Calu3 (cell line): ENCODE data around the gene CLEC16A. TPM values are rescaled to one million over a fixed set of nuclear protein-coding genes. Genes with fewer than 3 reads are reported as not detected.

Experiments used
- BruUV-seq: library from RNA; stranded (reverse); fragments of 400-500 nt; replicated peaks from 2 replicates; lab custom pipeline; 2021; lab: Mats Ljungman, UMichigan
- CTCF ChIA-PET: fragments of 300-600 bp; sonication (Branson Sonifier 250); formaldehyde crosslinking; loops from one replicate; lab custom pipeline; 2022; ENCODE audit warnings: antibody characterized with exemption; lab: Charles Lee
- DNase-seq: peaks from one replicate; pipeline ENCODE4 v3.0.0; 2022
- H3K27ac Mint-ChIP-seq: one replicate; pipeline ENCODE4 v1.8.0; 2022; ENCODE audit warnings: mixed read lengths; ENCODE audit not compliant: unreplicated experiment
- H3K27me3 Mint-ChIP-seq: one replicate; pipeline ENCODE4 v1.8.0; 2022; ENCODE audit warnings: mixed read lengths; ENCODE audit not compliant: unreplicated experiment
- H3K36me3 Mint-ChIP-seq: one replicate; pipeline ENCODE4 v1.8.0; 2022; ENCODE audit warnings: mild to moderate bottlenecking, moderate library complexity, mixed read lengths; ENCODE audit not compliant: insufficient read depth, unreplicated experiment
- H3K4me1 Mint-ChIP-seq: one replicate; pipeline ENCODE4 v1.8.0; 2022; ENCODE audit warnings: mild to moderate bottlenecking, low read depth, mixed read lengths; ENCODE audit not compliant: unreplicated experiment
- H3K4me3 Mint-ChIP-seq: one replicate; pipeline ENCODE4 v1.8.0; 2022; ENCODE audit warnings: mild to moderate bottlenecking, low read depth, moderate library complexity, mixed read lengths; ENCODE audit not compliant: unreplicated experiment
- H3K9me3 Mint-ChIP-seq: one replicate; pipeline ENCODE4 v1.8.0; 2022; ENCODE audit warnings: low read depth, mixed read lengths; ENCODE audit not compliant: unreplicated experiment
- CTCF ChIP-seq: fragments of 200-600 bp; IDR thresholded peaks from one replicate; pipeline ENCODE4 v1.8.0; 2022; ENCODE audit warnings: antibody characterized with exemption; ENCODE audit not compliant: unreplicated experiment
- intact Hi-C: fragments of 100-400 bp; cut with micrococcal nuclease; formaldehyde crosslinking; loops from one replicate; pipeline ENCODE4 v1.10.0; 2022; ENCODE audit not compliant: unreplicated experiment
- total RNA-seq: library from RNA; stranded (reverse); gene quantifications from 2 replicates; pipeline ENCODE4 v1.2.3, GENCODE V29; 2022

CLEC16A gene
- total RNA-seq, 1 experiment from 2014 or later = 33.0 TPM

GRCh38 chr16:11211977-11212797, 267.8 kb downstream of the CLEC16A start:
- Mint-ChIP-seq H3K4me3 (no peak overlapping the region), H3K27ac (no peak overlapping the region), H3K9me3 (peaks cover 2% of the 10 kb centered on the region), H3K36me3 (peaks cover 12% of the 10 kb centered on the region), H3K27me3 (peaks cover 25% of the 10 kb centered on the region), H3K4me1 (peaks cover 1% of the 10 kb centered on the region)
- no peak for DNase-seq
- CTCF ChIA-PET = interaction anchor here (1.0 kb wide), 1 partner anchor 23 kb away, joined by 6 read pairs; no protein-coding TSS in a partner anchor
- intact Hi-C loops = no loop called here
- BruUV-seq = no TSS peak
- TF ChIP-seq CTCF = no peak

- H3K4me1 Mint-ChIP-seq = no peaks in the 10 kb centered on the region
- CTCF ChIA-PET = interaction anchor here (0.7 to 1.0 kb wide), 2 partner anchors 24 to 34 kb away, joined by 4 to 6 read pairs; no protein-coding TSS in a partner anchor
- H3K9me3 Mint-ChIP-seq = peaks cover 5% of the 10 kb centered on the region
- TF ChIP-seq CTCF = no peak
- intact Hi-C loops = no loop called here
- H3K4me3 Mint-ChIP-seq = no peak overlapping the region
- DNase-seq = no peak
- peaks cover 12% of the 10 kb centered on the region for H3K36me3 Mint-ChIP-seq
- peaks cover 25% of the 10 kb centered on the region for H3K27me3 Mint-ChIP-seq
- no peak overlapping the region for H3K27ac Mint-ChIP-seq
- BruUV-seq = no TSS peak
These were observed 268.4 kb downstream of the CLEC16A start for GRCh38 chr16:11212798-11213196.

- Mint-ChIP-seq H3K4me3 (no peak overlapping the region), H3K27ac (no peak overlapping the region), H3K9me3 (peaks cover 5% of the 10 kb centered on the region), H3K36me3 (peaks cover 8% of the 10 kb centered on the region), H3K4me1 (no peaks in the 10 kb centered on the region), H3K27me3 (peaks cover 25% of the 10 kb centered on the region)
- no peak for TF ChIP-seq CTCF
- CTCF ChIA-PET = interaction anchor here (0.6 to 0.7 kb wide), 2 partner anchors 33 to 284 kb away, joined by 3 to 4 read pairs; no protein-coding TSS in a partner anchor
- intact Hi-C loops = no loop called here
- no TSS peak for BruUV-seq
- no peak for DNase-seq
These were observed 269.0 kb downstream of the CLEC16A start for GRCh38 chr16:11213373-11213772.

- CTCF ChIA-PET = interaction anchor here (0.6 to 1.1 kb wide), 5 partner anchors 16 to 284 kb away, joined by 3 to 7 read pairs (median 4); no protein-coding TSS in a partner anchor
- H3K4me1 Mint-ChIP-seq = no peaks in the 10 kb centered on the region
- H3K4me3 Mint-ChIP-seq = no peak overlapping the region
- no peak overlapping the region for H3K27ac Mint-ChIP-seq
- peaks cover 5% of the 10 kb centered on the region for H3K9me3 Mint-ChIP-seq
- H3K36me3 Mint-ChIP-seq = peaks cover 5% of the 10 kb centered on the region
- no peak for DNase-seq
- no peak for TF ChIP-seq CTCF
- BruUV-seq = no TSS peak
- intact Hi-C loops = no loop called here
- peaks cover 25% of the 10 kb centered on the region for H3K27me3 Mint-ChIP-seq
These were observed 269.4 kb downstream of the CLEC16A start for GRCh38 chr16:11213799-11214198.
